NCI-H82 treated with DMSO at 0.1 percent for 48 hours (cell line): Measurements from ENCODE around the gene MYZAP.

ENCODE experiments used
- DNase-seq: peaks from one replicate; lab custom pipeline; 2025; ENCODE audit not compliant: unreplicated experiment; lab: John Stamatoyannopoulos, UW

MYZAP gene

DNA sequence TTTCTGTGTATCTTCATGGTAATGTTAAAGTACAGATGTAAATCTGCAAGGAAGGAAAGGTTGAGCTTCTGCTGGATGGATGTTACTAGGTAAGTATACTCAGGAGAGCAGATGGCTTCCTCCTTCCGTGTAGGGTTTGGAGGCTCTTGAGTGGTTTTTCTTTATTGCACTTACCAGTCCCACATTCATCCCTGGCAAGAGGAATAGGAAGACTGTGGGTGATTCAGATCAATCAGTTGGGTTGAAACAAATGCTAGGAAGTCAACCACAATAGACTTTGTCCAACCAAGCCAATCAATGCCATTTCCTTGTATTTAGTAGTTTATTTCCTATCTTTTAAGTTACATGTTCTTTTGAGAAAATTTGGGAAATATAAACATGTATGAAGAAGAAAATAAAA, 26.6 kb downstream of the MYZAP start:
- no peak for DNase-seq

DNA sequence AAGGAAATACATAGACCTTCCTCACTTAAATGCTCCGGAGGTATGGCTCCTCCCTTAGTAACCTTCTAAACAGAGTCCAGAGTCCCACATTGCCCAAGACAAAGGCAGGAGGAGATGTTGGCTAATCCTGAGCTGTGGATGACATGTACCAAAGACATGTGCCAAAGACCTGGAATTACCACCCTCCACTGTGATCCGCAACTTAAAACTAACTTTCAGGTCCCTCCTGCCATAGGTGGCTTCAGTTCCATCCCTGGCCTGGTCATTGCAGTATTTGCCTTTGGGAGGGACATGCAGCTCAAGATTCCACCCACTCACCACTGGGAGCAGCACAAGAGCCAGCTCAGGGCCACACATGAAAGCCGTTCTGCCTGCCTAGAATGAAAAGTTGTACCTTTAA, 28.0 kb downstream of the MYZAP start:
- no peak for DNase-seq

DNA sequence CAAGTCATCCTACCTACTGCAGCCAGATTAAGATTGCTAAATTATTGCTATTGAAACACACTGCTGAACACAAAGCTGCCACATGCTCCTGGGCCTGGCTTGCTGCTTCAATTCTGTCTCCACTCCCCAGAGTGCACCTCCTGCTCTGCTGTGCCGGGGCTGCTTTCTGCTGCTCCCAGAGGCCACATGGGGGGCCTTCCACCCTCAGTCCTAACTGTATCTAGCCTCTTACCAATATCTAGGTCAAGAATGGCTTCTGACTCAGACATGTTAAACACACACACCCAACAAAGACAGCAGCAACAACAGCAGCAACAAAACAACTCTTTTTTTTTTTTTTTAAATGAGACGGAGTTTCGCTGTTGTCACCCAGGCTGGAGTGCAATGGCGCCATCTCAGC, 33.0 kb downstream of the MYZAP start:
- DNase-seq = no peak

DNA sequence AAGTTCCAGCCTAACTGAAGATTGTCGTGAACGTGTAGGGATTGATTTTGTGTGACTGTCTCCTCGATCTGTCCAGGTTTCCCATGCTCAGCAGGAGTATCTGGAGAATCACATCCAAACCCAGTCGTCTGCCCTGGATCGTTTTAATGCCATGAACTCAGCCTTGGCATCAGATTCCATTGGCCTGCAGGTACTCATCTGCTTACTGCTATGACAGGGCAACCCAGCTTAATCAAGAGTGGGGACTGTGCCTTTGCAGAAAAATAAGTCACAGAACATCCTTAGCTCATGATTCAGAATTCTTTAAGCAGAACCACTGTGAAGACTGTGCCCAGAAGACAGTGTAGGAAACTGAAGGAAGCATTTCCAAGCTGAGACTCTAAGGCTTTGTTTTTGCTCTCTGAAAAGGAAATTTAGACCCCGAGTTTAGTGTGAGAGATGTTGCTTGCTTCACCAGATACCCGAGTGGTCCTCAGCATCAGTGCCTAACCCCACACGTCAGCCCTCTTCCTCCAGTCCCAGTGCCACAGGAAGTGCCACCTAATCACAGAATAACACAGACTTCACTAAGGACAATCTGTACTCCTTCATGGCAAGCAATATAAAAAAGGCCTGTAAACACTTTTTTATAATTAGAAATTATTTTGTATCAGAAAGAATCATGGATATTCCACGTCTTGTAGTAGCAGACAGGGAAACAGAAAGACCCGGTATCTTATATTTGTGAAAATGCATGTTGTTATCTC, 34.2 kb downstream of the MYZAP start:
- DNase-seq = no peak

DNA sequence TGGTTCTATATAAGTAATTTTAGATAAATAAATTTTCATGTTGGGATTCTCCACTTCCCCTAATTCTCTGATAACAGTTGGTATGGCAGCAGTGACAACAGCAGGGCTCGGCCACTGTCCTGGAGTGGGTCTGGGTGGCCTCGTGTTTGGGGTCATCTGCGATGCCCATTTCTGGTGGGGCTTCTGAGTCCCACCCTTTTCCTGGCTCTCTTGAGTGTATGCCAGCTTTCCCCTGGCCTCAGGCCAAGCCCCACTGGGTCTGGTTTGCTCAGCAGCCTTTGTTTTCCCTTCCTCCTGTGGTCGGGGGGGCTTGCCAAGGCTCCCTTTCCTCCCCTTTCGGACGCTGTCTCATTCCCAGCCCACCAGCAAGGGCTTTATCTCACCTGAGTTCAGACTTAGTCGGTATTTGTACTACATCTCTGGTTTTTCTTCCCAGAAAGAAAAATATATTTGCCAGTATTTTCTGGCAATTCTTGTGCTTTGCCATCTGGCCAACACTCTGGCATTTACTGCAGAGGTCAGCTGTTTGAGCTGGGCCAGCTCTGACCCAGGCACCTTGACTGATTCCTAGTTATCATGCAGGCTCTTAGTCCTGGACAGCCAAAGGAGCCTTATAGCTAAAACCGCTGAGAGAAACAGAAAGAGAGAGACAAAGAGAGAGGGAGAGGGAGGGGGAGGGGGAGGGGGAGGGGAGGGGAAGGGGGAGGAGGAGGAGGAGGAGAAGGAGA, 35.2 kb downstream of the MYZAP start:
- no peak for DNase-seq

DNA sequence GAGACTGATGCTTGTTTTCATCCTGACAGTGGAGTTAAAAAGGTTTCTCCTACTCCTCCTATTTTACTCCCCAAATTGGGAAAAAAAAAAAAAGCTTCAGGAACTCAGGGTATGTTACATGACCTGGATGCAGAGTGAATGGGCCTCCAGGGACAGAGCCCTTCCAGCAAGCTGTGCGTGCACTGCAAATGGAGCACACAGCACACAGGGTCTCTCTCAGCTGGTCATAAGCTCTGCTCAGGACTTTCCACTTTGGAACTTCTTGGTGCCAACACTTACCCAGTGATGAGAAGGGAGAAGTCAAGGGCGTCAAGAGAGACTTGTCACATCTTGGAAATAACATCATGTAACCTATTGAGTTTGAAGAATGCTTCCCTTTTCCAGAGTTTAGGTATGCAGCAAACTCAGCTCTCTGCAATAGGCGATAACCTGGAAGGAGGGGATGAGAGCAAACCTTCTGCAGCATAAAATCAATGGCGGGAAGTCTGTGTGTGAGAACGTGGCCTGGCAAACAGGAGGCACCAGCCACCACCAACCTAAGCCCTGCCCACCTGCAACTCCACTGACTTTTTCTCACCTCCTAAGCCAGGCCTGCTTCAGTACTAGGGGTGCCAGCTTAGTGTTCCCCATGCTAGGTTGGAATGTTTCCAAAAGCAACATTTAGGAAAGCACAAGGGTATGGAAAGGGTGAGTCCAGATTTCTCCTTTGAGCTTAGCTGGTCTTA, 39.8 kb downstream of the MYZAP start:
- no peak for DNase-seq

DNA sequence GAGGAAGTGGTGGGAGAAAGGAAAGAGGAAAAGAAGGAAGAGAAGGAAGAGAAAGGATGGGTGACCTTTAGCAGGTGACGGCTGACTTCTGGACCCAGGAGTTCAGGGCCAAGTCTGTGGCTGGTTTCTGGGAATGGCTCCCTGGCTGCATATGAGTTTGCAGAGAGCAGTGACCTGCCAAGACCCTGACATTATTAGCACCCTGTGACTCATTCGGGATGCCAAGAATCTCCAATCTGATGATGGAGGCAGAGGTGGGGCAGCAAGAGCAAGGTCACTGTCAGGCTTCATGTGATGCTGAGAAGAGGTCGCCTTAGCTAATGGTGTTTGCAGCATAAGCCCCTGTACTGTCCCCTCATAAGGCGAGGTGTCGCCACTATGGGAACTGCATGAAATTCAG, 42.6 kb downstream of the MYZAP start:
- no peak for DNase-seq

DNA sequence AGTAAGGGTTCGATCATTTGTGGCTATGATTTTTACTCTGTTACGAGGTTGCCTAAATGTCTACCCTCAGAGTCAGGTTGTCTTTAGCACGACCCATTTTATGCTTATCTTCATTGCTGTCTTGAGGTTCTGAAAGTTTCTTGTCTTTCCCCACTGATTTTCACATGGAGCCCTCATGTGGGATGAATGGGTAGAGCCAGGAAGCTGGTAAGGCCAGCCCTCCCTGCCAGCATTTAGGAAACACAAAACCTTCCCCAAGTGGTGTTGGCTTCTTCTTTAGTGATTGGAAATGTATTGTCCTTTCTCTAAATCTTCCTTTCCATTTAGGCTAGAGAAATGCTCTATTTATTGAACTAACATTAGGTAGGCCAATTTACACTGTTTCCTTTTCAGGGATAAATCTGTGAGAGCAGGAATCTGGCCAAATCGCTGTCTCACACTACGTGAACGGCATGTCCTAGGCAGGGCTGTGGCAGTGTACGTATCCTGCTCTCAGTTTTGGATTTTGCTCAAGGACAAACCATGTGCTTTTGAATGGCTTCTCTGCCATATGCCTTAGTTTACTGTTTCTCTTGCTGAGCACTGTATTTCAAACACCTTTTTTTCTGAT, 43.7 kb downstream of the MYZAP start:
- DNase-seq = no peak

DNA sequence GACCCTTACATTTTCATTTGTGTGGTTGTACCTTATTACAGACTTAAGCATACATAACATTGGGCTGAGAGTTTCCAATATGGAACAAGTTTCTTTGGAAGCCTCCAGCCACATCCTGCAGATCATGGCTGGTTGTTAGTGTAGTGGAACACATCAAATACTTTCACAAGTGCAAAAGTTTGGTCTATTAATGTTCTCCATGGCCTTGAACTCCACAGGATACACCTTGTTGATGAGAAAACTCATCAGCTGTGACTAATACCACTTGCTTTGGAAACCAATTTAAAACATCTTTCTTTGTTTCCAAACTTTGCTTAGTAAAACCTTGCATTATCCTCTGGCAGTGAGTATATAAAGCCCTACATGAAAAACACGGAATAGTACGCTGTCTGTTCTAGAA, 46.1 kb downstream of the MYZAP start:
- DNase-seq = no peak

DNA sequence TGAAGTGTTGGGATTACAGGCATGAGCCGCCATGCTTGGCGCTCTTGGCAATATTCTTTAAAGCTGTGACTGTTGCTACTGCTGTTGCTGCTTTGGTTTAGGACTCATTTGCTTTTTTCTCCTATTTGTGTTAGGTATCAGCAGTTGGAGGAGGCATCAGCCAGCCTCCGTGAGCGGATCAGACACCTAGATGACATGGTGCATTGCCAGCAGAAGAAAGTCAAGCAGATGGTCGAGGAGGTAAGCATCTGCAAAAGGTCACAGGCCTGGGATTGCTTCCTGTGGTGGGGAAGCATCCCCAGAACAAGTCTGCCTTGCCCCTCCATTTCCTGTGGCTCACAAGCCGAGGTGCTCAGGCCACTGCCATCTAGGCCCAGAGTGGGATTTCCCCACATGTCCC, 47.6 kb downstream of the MYZAP start:
- no peak for DNase-seq

DNA sequence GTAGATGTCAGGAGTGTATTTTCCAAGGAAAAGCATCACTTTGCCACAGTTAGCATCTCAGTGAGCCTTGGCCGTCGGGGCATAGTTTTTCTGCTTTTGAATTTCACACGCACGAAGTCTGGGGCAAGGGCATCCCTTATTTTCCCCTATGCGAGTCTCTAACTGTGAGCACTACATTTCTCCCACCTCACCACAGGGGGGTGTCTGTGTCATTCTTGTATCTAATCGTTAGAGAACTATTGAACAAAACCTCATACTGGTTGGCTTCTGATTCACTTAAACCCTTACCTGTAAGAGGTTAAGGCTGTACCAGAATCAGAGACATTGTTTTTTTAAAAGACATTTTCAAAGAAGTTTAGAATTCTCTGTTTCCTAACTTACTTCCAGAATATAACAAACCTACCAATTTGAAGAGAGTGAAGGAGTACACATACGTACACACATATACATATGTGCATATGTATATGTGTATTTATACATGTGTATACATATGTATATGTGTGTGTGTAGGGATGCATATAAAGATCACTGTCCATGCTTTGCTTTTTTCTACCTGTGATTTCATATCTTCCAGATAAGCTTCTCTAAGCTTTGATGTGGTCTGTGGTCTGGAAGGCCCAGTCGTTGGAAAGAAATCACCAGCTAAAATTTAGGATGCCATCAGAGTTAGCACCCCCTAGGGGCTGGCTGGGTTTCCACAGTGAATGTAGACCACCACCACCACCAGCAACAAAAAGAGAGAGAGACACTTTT, 49.4 kb downstream of the MYZAP start:
- no peak for DNase-seq

DNA sequence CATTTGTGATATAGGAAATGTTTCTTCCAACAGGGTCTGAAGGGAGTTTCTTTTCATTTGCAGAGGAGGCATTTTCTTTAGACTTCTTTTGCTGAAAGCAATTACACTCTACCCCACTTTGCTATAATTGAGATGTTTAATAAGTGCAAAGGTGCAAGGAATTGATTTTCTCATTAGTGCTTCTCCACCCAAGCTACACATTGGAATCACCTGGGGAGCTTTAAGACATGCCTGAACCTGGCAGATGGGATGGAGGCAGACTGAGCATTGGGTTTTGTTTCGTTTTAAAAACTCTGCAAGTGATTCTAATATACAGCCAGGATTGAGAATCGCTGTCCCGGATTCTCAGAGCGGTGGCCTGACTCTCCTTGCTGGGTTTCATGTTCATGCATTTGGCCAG, 52.1 kb downstream of the MYZAP start:
- no peak for DNase-seq

DNA sequence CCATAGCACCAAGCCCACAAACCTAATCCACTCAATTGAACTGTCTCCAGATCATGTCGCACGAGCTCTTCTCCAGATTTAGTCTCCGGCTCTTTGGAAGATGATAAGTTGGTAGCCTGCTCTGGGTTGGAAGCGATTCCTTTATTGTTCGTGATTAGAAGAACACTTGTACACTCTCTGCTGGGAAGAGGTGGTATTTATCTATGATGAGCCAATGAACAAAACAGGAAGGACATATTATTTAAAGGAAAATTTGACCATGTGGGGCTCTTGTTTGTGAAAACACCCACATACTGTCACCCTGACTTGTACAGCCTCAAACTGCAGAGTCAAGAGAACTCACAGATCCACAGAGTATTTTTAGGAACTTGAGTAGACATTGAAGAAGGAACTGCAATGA, 54.4 kb downstream of the MYZAP start:
- DNase-seq = no peak

DNA sequence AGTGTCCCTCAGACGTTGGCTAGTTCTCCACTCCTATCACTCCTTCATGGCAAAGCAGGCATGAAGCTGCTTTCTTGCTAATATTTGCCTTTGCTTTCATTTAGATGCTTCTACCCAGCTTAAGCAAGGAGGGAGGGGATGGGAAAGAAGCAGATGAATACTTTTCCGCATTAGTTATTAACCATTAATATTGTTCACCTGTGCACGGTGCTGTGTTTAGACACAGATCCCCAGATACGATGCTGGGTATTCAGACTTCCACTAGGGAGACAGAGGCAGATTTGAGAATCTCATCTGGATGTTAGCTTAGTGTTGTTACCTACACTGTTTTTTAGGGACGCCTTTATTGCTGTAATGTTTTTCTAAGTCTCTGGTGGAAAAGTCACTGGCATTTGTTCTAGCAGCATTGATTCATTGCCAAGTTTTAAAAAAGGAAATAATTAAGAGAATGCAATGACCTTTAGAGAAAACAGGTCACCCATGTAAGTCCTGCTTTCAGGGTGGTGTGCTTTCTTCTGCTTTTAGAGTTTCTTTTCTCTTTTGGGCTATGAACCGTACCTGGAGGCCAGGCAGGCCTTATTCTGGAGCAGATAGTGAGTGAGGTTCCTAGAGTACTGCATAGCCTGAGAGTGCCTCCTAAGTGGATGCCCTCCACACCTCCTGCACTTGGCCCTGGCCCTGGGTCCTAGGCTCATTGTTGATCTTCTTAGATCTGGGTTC, 55.5 kb downstream of the MYZAP start:
- no peak for DNase-seq

DNA sequence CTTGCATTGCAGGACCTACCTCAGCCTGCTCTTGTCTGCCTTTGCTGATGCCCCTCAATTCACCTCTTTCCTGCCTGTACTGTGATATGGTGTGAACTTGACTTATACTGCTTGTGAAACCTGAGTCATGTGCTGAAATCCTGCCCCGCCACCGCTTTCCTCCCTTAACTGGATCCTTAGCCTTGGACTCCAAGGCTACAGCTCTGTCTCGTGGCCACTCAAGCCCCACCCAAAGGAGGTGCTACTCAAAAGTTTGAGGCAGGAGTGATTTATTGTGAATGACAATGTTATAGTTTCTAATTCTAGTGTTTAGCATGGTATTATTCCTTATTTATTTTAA, 56.1 kb downstream of the MYZAP start:
- DNase-seq = no peak

DNA sequence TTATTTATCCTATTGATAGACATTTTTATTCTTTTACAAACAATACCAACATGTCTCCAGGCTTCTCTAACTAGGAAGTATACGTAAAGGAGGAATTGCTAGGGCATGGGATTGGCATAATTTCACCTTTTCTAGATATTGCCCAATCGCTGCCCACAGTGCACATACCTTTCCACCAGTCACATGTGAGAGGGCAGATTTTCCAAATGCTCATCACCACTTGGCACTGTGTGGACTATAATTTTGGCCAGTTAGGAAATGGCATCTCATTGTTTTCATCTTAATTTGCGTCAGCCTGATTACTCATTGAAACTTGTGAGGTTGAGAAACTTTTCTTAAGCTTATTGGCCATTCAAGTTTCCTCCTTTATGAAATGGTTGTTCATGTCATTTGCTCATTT, 57.4 kb downstream of the MYZAP start:
- DNase-seq = no peak

DNA sequence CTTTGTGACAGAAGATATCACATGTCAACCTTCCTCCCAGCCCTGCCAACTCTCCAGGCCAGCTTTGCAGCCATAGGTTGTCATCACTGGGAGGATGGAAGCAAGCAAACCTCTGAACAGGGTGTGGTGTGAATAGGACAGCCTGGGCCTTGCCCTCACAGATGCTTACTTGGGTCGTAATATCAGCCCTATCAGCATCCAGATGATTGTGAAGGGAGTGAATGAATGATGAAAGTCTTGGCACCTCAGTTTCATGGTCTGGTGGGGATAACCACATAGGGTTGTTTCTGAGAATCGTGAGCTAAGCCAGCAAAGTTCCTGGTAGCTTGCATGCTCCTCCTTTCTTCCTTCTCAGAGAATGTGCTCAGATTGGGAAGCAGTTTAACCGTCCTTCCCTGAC, 59.7 kb downstream of the MYZAP start:
- DNase-seq = no peak

DNA sequence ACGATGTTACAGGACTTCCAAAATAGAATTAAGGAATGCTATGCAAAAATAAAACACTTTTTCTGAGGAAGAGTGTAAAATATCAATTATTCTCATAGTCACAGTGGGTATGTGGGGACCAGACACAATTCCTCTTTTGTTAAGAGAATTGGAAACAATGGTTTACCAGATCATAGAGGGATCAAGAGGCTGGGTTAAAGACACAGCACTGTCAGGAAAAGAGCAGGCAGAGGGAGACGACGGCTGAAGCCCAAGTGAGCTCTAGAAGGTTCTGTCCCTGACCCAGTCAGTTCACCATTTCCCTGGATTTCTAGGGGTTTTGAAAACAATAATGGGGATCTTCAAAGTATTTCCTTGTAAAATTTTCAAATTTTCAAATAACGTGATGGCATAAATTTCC, 60.8 kb downstream of the MYZAP start:
- no peak for DNase-seq

DNA sequence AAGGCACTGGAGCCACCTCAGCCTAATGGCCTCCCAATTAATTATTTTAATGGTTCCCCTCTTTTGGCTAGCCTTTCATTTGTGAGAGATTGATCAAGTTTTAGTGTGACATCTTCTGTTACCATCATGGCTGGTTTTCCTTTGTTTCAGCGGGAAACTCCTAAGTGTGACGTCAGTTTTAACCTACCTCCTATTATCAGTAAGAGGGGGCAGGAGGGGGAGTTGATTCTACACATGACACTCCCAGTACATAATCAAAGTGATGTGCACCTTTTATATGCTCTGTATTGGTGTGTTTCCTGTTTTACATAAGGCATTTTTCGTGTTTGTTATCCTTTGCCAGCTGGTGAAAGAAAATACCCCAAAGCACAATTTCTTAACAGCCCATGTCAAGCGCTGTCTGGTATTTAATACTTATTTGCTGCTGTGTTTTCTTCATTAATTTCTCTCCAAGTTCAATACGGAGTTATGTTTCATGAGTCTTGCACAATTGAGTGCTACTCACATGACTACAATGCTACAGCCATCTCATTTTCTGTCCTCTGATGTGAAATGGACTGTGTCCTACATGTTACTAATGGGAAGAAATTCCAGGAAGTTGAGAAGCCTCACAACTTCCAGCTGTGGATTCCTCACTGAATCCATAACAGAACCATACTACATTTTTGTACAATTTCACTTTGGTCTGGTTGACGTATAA, 62.6 kb downstream of the MYZAP start:
- DNase-seq = no peak

DNA sequence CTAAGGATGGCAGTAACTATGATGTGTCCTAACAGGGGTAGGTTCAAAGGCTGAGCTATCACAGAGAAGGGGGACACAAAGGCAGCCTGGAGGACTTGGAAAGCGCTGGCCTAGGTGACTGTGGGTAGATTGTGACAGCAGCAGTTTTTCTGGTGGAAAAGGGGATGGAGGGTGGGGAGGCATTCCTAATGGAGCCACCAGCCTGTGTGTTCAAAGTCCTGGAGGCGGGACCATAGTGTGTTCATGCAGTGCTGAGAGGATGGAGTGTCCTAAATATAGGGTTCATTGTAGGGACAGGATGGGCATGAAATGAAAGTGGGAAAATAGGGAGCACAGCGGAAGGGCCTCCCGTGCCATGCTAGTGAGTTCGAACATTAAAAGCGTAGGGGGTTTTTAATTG, 63.3 kb downstream of the MYZAP start:
- no peak for DNase-seq
